Ramos (cell line): Measurements from ENCODE around the gene SF3A2.
"Not testable (repeated sequence)": the region's sequence is repeated elsewhere in the genome, so short reads cannot be mapped to it uniquely, and the experiment has no call there.

ENCODE experiments used
- in situ Hi-C: fragments of 300-500 bp; cut with MboI; formaldehyde crosslinking; loops from one replicate; pipeline ENCODE4 v1.14.3; 2022; ENCODE audit warnings: low sequenced_read_pairs; ENCODE audit not compliant: unreplicated experiment

Gene SF3A2

GRCh38 chr19:2269244-2270156 lies 32.9 kb downstream of the SF3A2 start:
- in situ Hi-C loops = loop anchor here (10.0 kb wide), 1 partner anchor 345 kb away; no protein-coding TSS in a partner anchor

GRCh38 chr19:2270157-2270422 lies 33.5 kb downstream of the SF3A2 start:
- in situ Hi-C loops = no loop called here

GRCh38 chr19:2270423-2271233 lies 34.0 kb downstream of the SF3A2 start:
- in situ Hi-C loops = no loop called here

- in situ Hi-C loops = no loop called here
These were observed 34.8 kb downstream of the SF3A2 start for GRCh38 chr19:2271234-2272103.

GRCh38 chr19:2273356-2274184 lies 36.9 kb downstream of the SF3A2 start:
- in situ Hi-C loops = no loop called here

GRCh38 chr19:2274185-2274711 lies 37.6 kb downstream of the SF3A2 start:
- in situ Hi-C loops = no loop called here

GRCh38 chr19:2274931-2275535 lies 38.4 kb downstream of the SF3A2 start:
- in situ Hi-C loops = no loop called here

GRCh38 chr19:2275588-2276428 lies 39.2 kb downstream of the SF3A2 start:
- in situ Hi-C loops = no loop called here

GRCh38 chr19:2276429-2276986 lies 39.9 kb downstream of the SF3A2 start:
- in situ Hi-C loops = no loop called here

- in situ Hi-C loops = no loop called here
These were observed 40.5 kb downstream of the SF3A2 start for GRCh38 chr19:2277138-2277537.

- in situ Hi-C loops = no loop called here
These were observed 42.0 kb downstream of the SF3A2 start for GRCh38 chr19:2278459-2279158.

GRCh38 chr19:2280633-2281264 lies 44.1 kb downstream of the SF3A2 start:
- in situ Hi-C loops = no loop called here

GRCh38 chr19:2281265-2282061 lies 44.8 kb downstream of the SF3A2 start:
- in situ Hi-C loops = not testable (repeated sequence)

- in situ Hi-C loops = no loop called here
These were observed 45.6 kb downstream of the SF3A2 start, which contains the start of gene PEAK3 for GRCh38 chr19:2282062-2282861. TSS of gene PEAK3 (minus strand) at chr19:2282175. CDS start at chr19:2280931, 1,244 bp downstream.

- in situ Hi-C loops = no loop called here
These were observed 46.2 kb downstream of the SF3A2 start for GRCh38 chr19:2282862-2283237.
